Stomach (tissue), 9 donors: ENCODE data around the gene PANK1. TPM values are rescaled to one million over a fixed set of nuclear protein-coding genes. Genes with fewer than 3 reads are reported as not detected.

Source experiments
- DNase-seq, 2 donors: peaks; one replicate each; pipeline versions ENCODE4 v3.0.0 to v3.0.0-alpha.2; 2013 to 2019
- H3K27ac ChIP-seq, 5 donors: fragments of 200-600 bp in 4 of 5; sonication (generic) in 4 of 5; one replicate each; pipeline ENCODE4 v1.5.1; 2013 to 2019; ENCODE audit warnings: mild to moderate bottlenecking in 1 of 5, moderate library complexity in 1 of 5
- H3K27me3 ChIP-seq, 3 donors: fragments of 200-600 bp; sonication (generic); one replicate each; pipeline ENCODE4 v1.5.1; 2017 to 2019; ENCODE audit warnings: mixed run types in 1 of 3
- H3K36me3 ChIP-seq, 4 donors: fragments of 200-600 bp; sonication (generic); 1 replicate in 3 of 4; 2 replicates in 1 of 4; pipeline ENCODE4 v1.5.1; 2016 to 2019
- H3K4me1 ChIP-seq, 4 donors: fragments of 200-600 bp; sonication (generic); one replicate each; pipeline ENCODE4 v1.5.1; 2016 to 2019
- H3K4me3 ChIP-seq, 4 donors: fragments of 200-600 bp; sonication (generic) in 3 of 4; one replicate each; pipeline ENCODE4 v1.5.1; 2016 to 2019; ENCODE audit warnings: mild to moderate bottlenecking in 1 of 4
- H3K9me3 ChIP-seq, 4 donors: fragments of 200-600 bp; sonication (generic); one replicate each; pipeline ENCODE4 v1.5.1; 2016 to 2019
- CTCF ChIP-seq, 7 experiments: fragments of 450-650 bp in 4 of 7; fragments of 200-600 bp in 3 of 7; sonication (generic) in 3 of 7; IDR thresholded peaks; one replicate each; pipeline ENCODE4 v1.5.1; 2016 to 2019; ENCODE audit warnings: antibody characterized with exemption in 7 of 7, control low read depth in 2 of 7, mild to moderate bottlenecking in 1 of 7
- EP300 ChIP-seq: sonication (generic); formaldehyde crosslinking; IDR thresholded peaks from one replicate; pipeline ENCODE4 v1.6.1; 2017; ENCODE audit warnings: antibody characterized with exemption
- POLR2A ChIP-seq, 4 donors: fragments of 450-650 bp; IDR thresholded peaks; one replicate each; pipeline ENCODE4 v1.6.1; 2016; ENCODE audit warnings: antibody characterized with exemption in 4 of 4, control low read depth in 2 of 4, mild to moderate bottlenecking in 1 of 4, moderate library complexity in 1 of 4
- POLR2AphosphoS5 ChIP-seq, 3 donors: sonication (generic); formaldehyde crosslinking; IDR thresholded peaks; one replicate each; pipeline ENCODE4 v1.6.1; 2016; ENCODE audit warnings: antibody characterized with exemption in 3 of 3
- WGBS, 5 donors: extraction: QIAGEN DNeasy Blood & Tissue Kit in 3 of 5; methylation state at CpG; one replicate each; pipeline versions ENCODE4 v1.1.5 to v1.1.7; 2013 to 2018; 5-methylcytosine and 5-hydroxymethylcytosine counted together
- intact Hi-C: fragments of 100-400 bp; cut with DNase I; formaldehyde crosslinking; loops from one replicate; pipeline ENCODE4 v1.15.1; 2023; ENCODE audit warnings: low total_unique reads
- polyA plus RNA-seq, 3 donors: library from polyadenylated mRNA; stranded (reverse); fragments of 200-250 nt; gene quantifications; one replicate each; pipeline ENCODE4 v1.2.3, GENCODE V29; 2013
- total RNA-seq, 5 donors: library from RNA; depleted of rRNA; stranded (reverse); fragments of >200 nt; gene quantifications; one replicate each; pipeline versions ENCODE4 v1.1.0 to v1.2.3, GENCODE V29; 2014 to 2016
- donor health status: healthy with polysubstance abuse.
- donor health status: Bipolar disorder and iron deficiency.
- donor health status: healthy.

The PANK1 gene
- total and polyA plus RNA-seq, 8 donors = 1.8 to 7.4 (median 4.6) TPM; not detected in 1

DNA sequence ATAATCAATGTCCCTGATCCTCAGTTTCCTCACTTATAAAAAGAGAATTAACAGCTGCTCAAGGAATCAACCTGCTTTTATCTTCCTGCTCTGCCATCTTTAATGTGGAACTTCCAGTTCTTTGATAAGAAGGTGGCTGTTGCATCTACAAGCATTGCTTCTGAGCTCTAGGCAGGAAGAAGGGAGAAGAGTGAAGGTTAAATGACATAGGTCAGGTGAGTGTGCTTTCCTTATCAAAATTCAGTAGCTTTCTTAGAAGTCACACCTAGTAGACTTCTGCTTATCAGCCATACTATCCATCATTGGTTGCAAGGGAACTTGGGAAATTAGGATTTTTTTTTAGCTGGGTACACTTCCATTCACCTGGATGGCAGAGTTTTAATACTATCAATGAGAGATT lies 32.3 kb upstream of the PANK1 start:
- no peak for TF ChIP-seq POLR2A (IDR thresholded peaks at IDR 0.05)
- no peak for TF ChIP-seq CTCF (IDR thresholded peaks at IDR 0.05)
- TF ChIP-seq EP300 = no peak
- no peak for TF ChIP-seq POLR2AphosphoS5 (IDR thresholded peaks at IDR 0.05)
- Histone ChIP-seq H3K36me3 (no peaks in the 10 kb centered on the region), H3K4me1 (no peaks in the 10 kb centered on the region), H3K4me3 (no peak overlapping the region), H3K27me3 (no peaks in the 10 kb centered on the region), H3K9me3 (no peaks in the 10 kb centered on the region), H3K27ac (no peak overlapping the region)
- intact Hi-C loops = no loop called here
- no peak for DNase-seq

DNA sequence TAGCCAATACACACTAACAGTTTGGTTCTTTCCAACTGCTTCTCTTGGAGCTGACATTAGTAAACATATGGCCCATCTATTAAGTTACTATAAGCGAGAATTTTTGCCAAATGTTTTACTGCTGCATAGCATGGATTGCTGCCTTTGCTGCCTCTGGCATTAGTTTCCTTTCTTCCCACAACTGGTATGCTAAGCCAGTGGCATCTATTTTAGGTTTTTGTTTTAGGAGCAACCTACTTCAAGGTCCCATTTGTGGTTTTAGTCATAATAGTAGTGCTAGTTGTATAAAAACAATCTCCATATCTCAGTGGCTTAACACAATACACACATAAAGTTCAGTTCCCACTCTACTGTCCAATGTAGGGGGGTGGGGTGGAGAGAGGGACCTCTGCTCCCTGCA lies 25.9 kb upstream of the PANK1 start:
- TF ChIP-seq CTCF (IDR thresholded peaks at IDR 0.05) (no peak), POLR2AphosphoS5 (IDR thresholded peaks at IDR 0.05) (no peak), EP300 (no peak), POLR2A (IDR thresholded peaks at IDR 0.05) (no peak)
- no peaks in the 10 kb centered on the region for H3K4me1 ChIP-seq
- no peak overlapping the region for H3K27ac ChIP-seq
- H3K9me3 ChIP-seq = no peaks in the 10 kb centered on the region
- DNase-seq = no peak
- H3K27me3 ChIP-seq = no peaks in the 10 kb centered on the region
- intact Hi-C loops = no loop called here
- H3K4me3 ChIP-seq = no peak overlapping the region
- WGBS, 5 donors = 52 to 82% (median 77%) methylated on average over 1 of the region's 1 CpG
- H3K36me3 ChIP-seq = no peaks in the 10 kb centered on the region

GRCh38 chr10:89669985-89670384 lies 24.9 kb upstream of the PANK1 start:
- intact Hi-C loops = no loop called here
- Histone ChIP-seq H3K9me3 (no peaks in the 10 kb centered on the region), H3K36me3 (no peaks in the 10 kb centered on the region), H3K4me3 (no peak overlapping the region), H3K27ac (no peak overlapping the region), H3K27me3 (no peaks in the 10 kb centered on the region), H3K4me1 (no peaks in the 10 kb centered on the region)
- DNase-seq = no peak
- no peak for TF ChIP-seq EP300
- TF ChIP-seq POLR2A (IDR thresholded peaks at IDR 0.05) = no peak
- TF ChIP-seq CTCF (IDR thresholded peaks at IDR 0.05) = no peak
- no peak for TF ChIP-seq POLR2AphosphoS5 (IDR thresholded peaks at IDR 0.05)
- WGBS, 5 donors = 79 to 100% (median 94%) methylated on average over 1 of the region's 1 CpG

- Histone ChIP-seq H3K27me3 (no peaks in the 10 kb centered on the region), H3K4me1 (no peaks in the 10 kb centered on the region), H3K36me3 (no peaks in the 10 kb centered on the region), H3K27ac (no peak overlapping the region), H3K4me3 (no peak overlapping the region), H3K9me3 (no peaks in the 10 kb centered on the region)
- WGBS, 5 donors = 79 to 89% (median 82%) methylated on average over 3 of the region's 3 CpGs
- TF ChIP-seq EP300 (no peak), CTCF (IDR thresholded peaks at IDR 0.05) (no peak), POLR2A (IDR thresholded peaks at IDR 0.05) (no peak), POLR2AphosphoS5 (IDR thresholded peaks at IDR 0.05) (no peak)
- no peak for DNase-seq
- intact Hi-C loops = no loop called here
Observed at GRCh38 chr10:89668386-89669071, 23.5 kb upstream of the PANK1 start.
